NCI-H1417 (cell line): ENCODE results near the gene NRXN2.
"Not testable (repeated sequence)": the region's sequence is repeated elsewhere in the genome, so short reads cannot be mapped to it uniquely, and the experiment has no call there.

Source experiments
- DNase-seq, 3 experiments: peaks; one replicate each; lab custom pipeline; 2025; lab: John Stamatoyannopoulos, UW

NRXN2 gene

DNA sequence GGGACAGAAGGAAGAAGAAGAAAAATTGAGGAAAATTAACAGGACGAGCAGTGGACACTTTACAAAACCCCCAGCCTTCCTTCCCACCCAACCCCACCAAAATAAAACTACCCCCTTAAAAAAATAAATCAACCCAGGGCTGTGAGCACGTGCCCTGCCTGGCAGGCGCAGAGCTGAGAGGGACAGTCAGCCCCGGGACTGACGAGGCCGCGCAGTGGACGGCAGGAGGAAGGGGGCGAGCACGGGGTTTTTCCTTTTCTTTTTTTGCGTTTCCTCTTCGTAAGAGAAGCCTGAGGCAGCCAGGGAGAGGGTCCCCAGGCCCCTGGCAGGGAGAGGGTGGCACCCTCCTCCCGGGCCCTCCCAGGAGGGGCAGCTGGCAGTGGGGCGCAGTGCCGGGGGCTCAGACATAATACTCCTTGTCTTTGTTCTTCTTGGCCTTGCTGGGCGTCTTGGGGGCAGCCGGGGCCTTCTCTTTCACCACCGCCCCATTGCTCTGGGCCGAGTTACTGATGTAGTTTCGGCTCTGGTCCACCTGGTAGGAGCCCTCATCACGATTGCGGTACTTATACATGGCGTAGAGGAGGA is 116.1 kb downstream of the NRXN2 start:
- DNase-seq = no peak

DNA sequence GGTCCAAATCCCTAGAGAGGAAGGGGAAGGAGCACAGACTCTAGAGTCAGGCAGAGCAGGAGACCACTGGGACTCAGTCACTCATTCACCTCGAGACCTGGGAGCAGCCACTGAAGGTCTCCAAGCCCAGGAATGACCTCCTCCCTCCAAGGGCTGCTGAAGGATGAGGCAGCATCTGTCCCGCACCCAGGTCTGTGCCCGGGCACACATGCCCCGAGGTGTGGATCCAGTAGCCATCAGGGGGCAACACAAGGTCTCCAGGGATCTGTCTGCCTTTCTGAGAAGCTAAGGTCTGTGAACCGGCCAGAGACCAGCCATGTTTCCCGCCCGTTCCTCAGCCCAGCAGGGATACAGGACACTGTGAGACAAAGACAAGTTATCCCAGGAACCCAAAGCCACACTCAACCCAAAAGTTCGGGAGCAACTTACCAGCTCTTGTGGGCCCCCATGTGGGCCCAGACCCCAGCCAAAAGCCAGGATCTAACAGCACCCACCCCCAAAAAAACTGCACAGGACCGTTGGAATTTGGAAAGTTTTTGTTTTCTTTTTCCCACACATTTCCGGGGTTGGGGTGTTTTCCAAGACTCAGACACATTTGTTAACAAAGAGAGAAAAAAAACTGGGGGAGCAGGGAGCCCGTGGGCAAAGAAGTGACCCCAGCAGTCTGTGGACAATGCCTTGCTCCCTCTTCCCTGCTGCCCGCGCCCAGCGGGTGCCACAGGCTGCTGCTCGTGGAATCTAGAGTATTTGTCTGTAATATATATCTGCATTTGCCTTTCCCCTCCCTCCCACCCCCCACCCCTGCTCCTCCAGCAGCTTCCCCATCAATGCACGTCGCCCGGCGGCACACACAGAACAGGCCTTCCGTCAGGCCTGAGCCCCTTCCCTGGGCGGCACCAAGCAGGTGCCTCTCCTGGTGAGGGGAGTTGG is 117.1 kb downstream of the NRXN2 start:
- no peak for DNase-seq

DNA sequence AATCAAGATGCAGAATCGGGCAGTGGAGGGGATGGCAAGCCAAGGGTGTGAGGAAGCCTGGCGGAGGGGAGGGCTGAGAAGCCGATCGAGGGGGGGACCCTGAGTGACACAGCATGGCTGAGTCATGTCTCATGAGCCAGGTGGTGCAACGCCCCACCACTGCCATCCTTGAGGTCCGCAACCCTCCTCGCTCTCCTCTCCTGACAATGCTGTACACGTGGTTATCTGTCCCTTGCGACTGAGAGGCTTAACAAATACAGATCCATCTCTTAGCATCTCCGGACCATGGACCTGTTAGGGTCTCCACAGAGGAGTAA is 117.8 kb downstream of the NRXN2 start:
- DNase-seq = no peak

DNA sequence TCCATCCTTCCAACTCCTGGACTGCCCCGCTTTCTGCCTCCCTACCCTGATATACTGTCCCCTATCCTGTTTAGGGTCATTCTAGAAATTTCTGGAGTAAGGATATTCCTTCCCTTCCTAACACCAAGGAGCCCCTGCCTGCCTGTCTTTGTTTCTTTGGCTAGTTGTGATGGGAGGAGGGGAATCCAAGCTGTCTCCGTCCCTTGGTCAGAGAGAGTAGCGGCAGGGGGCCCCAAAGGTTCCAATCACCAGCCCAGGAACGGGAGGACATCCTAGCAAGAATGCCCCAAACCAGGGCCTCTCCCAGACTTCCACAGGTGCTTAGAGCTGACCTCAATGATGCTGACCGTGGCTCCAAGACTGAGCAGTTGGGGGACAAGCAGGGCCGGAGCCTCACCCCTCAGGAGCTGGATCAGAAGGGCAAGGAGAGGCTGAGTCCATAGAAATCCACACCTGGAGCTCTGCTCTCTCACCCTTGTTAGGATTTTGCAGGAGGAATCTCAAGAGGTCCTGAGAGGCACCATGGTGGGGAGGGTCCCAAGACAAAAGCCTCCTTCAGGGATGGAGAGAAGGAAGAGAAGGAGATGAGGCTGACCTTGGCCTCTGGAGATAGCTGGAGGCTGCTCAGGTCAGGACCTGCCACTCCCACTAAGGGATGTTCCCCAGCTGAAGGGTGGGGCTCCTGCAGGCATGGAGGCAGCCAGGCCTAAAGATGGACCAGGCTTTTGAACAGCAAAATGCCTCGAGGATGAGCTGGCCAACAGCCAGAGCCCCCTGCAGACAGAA is 118.3 kb downstream of the NRXN2 start:
- no peak for DNase-seq

DNA sequence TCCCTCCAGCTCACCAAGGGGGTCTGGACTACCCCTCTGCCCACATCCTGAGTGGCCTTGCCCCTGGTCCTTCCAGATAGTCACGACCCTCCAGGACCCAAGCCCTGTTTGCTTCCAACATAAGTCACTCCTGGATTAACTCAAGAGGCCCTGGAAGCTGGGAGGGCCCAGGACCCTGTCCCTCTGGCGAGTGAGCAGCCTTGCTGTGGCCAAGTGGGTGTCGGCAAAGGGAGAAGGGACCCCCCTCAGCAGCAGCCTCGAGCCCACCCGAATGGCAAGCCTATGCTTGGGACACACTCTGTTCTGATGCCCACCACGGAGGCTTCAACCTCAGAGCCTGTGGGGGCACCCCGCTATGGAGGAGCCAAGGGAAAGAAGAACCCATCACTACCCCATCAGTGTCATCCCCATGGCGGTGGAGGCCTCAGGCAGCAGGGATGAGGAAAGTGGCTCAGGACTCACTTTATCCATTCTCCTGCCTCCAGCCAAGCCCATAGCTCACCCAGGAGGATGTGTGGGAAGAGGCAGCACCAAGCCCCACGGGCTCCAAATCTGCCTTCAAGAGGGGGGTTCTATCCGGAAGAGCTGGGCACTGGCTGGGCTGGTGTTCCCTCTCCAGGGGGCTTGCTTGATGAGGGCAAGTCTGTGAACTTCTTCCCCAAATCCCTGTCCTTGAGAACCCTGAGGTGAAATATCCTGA is 119.4 kb downstream of the NRXN2 start:
- DNase-seq = no peak

DNA sequence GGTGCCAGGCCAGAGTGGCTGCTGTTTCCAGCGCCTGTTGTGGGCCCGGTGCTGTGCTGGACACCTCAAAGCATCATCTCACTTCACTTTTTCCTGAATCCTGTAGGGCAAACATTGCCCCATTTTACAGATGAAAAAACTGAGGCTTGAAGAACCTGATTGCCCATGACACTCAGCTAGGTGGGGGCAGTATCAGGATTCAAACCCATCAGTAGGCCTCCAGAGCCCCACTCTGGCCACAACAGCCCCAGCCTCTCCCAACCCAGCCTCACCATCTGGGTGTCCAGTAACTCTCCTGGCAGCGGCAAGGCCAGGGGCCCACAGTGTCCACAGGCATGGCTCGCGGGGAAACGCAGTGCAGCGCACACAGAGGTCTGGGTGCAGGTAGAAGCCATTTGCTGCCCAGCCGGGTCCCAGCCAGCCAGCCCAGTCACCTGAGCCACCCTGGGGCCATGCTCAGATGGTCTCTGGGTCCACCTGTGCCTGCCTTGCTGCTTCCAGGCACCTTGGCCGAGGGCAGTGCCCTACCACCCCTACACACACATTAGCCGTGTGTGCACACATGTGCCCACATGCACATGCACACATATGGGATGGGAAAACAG is 120.4 kb downstream of the NRXN2 start:
- no peak for DNase-seq

DNA sequence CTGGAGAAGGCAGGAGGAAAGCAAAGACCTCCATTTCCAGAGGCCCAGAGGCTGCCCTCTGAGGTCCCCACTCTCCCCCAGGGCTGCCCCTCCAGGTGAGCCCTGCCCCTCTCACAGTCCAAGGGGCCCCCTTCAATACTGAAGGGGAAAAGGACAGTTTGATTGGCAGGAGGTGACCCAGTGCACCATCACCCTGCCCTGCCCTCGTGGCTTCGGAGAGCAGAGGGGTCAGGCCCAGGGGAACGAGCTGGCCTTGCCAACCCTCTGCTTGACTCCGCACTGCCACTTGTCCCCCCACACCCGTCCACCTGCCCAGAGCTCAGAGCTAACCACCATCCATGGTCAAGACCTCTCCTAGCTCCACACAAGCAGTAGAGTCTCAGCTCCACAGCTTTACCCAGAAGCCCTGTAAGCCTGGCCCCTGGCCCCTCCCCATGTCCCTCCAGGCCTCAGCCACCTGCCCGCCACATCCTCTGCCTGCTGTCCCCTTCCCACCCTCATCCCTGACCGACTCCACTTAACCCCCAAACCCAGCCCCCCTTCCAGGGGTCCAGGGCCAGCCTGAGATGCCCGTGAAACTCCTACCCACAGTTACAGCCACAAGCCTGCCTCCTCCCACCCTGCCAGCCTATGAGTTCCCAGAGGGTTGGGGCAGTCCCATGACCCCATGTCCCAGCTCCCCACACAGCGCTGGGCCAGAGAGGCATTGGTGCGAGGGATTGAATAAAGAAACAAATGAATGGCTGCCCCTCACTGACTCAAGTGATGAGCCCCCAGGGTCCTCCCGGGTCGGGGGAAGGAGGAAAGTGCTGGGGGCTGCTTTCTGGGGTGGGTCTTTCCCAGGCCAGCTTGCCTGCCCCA is 121.2 kb downstream of the NRXN2 start:
- DNase-seq = no peak

DNA sequence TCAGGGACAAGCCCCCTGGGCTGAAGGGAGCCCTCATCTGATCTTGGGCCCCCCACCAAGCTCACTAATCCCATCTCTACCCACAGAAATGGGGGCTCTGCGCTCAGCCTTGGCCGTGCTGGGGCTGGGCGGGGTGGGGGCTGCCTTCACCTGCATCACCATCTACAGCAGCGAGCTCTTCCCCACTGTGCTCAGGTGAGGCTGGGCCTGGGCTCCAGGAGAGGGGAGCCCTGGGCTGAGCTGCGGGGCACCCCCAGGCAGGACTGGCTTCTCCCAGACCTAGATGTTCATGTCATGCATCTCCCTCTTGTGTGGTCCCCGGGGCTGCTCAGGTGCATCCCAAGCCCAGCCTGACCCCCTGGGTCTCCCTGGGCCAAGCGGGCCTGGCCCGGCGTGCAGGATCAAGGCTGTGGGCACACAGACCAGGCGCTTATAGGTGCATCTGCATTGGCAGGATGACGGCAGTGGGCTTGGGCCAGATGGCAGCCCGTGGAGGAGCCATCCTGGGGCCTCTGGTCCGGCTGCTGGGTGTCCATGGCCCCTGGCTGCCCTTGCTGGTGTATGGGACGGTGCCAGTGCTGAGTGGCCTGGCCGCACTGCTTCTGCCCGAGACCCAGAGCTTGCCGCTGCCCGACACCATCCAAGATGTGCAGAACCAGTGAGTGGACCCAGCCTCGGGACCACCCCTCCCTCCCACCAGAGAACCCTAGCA is 122.6 kb downstream of the NRXN2 start:
- DNase-seq = no peak

DNA sequence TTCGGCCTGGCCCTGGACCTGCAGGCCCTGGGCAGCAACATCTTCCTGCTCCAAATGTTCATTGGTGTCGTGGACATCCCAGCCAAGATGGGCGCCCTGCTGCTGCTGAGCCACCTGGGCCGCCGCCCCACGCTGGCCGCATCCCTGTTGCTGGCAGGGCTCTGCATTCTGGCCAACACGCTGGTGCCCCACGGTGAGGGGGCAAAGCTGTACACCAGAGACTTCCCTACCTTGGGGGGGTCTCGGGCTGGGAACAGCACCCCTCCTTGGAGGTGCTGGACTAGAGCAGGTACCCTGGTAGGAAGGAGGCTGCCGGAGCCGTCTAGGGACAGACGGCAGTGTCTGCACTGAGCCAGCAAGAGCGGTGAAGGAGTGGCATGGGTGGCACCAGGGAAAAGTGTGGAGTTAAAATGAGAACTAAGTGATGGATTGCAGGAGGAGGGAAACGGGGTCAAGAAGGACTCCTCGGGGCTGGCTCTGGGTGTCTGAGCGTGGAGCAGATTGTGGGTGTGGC is 123.2 kb downstream of the NRXN2 start:
- no peak for DNase-seq

DNA sequence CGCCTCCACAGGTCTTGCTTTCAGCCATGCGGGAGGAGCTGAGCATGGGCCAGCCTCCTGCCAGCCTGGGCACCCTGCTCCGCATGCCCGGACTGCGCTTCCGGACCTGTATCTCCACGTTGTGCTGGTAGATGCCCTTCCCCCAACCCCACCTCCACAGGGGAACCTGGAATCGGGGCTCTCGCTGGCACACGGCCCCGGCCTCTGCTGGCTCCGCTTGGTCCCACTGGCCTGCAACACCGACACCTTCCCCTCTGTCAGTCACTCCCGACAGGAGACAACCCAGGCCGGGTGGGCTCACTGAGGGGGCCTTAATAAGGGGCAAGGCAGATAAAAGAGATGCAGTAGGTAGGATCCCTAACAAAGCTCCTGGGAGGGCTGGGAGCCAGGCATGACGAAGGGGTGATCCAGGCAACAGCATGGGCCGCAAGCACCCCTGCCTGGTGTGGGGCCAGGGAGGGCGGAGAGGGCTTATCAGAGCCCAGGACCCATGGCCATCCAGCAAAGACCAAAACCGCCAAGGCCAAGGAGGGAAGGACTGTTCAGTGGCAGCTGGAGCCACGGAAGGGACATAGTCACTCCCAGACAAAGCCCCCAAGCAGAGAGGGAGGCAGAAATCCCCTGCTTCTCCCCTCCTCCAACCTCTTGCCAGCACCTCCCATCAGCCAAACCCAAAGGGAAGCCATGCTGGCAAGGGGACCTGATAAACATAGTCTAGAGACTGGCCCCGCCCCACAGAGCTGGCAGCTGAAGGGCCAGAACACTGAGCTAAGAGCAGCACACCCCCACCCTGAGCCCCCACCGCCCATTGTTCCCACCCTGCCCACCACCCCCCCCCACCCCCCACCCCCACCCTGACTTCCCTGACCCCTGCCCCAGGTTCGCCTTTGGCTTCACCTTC is 124.0 kb downstream of the NRXN2 start:
- DNase-seq = no peak

DNA sequence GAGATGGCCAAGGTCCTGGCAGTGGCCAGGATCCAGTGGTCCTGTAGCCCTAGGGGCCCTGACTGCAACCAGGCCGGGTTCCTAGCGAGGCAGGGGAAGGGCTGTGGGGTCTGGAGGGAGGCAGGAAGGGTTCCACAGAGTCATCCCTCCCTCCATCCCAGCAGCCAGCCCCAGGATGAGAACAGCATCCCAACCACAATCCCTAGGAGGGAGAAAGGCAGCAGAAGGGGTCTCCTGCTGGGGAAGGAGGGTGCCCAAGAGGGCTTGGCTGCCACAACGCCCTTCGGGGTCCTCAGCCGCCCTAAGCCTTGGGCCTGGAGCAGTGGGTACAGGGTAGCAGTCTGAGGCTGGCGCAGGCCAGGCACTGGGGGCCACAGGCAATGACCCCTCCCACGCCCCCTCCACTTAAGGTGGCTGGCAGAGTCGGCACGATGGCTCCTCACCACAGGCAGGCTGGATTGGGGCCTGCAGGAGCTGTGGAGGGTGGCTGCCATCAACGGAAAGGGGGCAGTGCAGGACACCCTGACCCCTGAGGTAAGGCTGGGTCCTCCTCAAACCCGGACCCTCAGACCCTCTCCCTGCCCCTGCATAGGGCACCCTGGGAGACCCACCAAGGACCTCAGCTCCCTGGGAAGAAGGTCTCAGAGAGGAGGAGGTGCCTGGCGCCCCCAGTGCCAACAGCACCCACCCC is 124.7 kb downstream of the NRXN2 start:
- no peak for DNase-seq

DNA sequence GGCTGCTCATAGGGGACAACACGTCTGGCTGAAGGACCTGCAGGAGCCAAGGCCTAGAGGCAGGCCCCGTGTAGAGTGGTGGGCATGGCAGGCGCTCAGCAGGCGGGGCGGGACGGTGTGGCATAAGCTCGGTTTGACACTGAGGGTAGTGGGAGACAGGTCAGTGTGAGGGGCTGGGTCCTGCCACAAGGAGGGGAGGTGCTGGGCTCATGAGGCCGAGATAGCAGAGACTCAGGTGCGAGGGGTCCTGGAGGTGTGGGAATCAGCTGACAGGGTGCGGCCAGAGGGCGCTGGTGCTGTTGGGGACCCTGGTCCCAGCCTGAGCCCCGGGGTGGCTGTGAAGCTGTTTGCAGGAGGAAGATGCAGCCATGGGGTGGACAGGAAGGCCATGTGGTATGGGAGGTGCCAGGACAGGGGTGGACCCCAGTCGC is 125.3 kb downstream of the NRXN2 start:
- DNase-seq = no peak

DNA sequence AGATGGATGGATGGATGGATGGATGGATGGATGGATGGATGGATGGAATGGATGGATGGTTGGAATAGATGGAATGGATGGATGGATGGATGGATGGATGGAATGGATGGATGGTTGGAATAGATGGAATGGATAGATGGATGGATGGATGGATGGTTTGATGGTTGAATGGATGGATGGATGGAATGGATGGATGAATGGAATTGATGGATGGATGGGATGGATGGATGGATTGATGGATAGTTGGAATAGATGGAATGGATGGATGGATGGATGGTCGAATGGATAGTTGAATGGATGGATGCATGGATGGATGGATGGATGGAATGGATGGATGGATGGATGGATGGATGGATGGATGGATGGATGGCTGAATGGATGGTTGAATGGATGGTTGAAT is 127.1 kb downstream of the NRXN2 start:
- DNase-seq = not testable (repeated sequence)

DNA sequence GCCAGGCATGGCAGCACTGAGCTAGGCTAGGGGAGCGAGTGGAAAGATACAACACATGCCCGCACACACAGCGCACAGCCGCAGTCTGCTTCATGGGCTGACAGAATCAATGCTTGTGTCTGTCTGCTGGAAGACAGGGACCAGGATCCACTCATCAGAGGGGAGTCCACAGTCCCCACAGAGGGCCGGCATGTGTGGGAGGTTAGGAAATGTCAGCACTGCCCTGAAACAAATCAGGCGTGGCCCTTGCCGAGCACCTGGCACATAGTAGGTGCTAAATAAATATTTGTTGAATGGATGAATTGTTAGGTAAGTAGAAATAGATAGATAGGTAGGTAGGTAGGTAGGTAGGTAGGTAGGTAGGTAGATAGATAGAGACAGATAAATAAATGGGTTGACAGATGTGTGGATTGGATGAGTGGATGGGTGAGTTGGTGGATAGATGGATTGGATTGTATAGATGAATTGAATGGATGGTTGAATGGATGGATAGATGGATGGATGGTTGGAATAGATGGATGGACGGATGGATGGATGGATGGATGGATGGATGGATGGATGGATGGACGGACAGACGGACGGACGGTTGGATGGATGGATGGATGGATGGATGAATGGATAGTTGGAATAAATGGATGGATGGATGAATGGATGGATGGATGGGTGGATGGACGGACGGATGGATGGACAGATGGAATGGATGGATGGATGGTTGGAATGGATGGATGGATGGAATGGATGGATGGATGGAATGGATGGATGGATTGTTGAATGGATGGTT is 128.6 kb downstream of the NRXN2 start:
- no peak for DNase-seq

DNA sequence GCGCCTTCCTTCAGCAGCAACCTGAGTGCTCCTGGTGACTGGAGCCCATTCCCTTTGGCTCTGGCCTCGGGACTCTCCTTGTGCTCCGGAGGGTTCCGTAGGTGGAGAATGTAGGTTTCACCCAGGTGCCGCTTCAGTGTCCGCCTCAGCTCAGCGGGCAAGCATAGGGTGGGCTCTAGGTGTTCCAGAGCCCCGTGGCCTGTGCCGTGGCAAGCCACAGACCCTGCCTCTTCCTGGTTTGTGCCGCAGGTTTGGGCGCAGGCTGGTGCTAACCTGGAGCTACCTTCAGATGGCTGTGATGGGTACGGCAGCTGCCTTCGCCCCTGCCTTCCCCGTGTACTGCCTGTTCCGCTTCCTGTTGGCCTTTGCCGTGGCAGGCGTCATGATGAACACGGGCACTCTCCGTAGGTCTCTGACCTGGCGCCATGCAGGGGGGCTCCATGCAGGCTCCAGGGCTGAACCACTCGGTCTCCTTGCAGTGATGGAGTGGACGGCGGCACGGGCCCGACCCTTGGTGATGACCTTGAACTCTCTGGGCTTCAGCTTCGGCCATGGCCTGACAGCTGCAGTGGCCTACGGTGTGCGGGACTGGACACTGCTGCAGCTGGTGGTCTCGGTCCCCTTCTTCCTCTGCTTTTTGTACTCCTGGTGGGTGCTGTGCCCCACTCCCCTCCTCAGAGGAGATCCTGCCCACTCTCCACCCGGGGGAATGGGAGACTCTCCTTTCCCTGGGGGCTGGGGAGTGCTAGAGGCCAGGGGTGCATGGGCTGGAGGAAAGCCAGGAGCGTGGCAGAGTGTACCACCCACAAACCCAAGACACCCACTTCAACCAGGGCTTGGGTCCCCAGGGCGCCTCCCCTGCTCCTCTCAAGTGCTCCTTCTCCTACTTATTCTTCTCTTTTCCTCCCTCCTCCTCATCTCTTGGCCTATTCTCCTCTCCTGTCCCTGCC is 129.6 kb downstream of the NRXN2 start:
- no peak for DNase-seq

DNA sequence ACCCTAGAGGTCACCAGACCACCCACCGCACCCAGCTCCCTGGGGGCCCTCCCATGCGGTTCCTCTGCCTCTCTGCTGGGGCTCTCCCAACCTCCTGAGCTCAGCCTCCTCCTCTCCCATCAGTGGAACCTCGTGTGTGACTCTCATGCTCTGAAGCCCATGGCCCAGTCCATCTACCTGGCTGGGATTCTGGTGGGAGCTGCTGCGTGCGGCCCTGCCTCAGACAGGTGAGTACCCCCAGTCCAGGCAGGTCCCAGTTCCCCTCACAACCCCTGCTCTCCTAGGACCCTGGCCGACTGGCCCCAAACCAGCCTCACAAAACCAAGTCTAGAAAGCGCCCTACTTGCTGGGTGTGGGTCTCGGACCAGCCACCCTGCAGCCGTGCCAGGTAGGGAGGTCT is 130.3 kb downstream of the NRXN2 start:
- DNase-seq = no peak
